ENCODE results near the gene PODXL.

Gene PODXL

DNA sequence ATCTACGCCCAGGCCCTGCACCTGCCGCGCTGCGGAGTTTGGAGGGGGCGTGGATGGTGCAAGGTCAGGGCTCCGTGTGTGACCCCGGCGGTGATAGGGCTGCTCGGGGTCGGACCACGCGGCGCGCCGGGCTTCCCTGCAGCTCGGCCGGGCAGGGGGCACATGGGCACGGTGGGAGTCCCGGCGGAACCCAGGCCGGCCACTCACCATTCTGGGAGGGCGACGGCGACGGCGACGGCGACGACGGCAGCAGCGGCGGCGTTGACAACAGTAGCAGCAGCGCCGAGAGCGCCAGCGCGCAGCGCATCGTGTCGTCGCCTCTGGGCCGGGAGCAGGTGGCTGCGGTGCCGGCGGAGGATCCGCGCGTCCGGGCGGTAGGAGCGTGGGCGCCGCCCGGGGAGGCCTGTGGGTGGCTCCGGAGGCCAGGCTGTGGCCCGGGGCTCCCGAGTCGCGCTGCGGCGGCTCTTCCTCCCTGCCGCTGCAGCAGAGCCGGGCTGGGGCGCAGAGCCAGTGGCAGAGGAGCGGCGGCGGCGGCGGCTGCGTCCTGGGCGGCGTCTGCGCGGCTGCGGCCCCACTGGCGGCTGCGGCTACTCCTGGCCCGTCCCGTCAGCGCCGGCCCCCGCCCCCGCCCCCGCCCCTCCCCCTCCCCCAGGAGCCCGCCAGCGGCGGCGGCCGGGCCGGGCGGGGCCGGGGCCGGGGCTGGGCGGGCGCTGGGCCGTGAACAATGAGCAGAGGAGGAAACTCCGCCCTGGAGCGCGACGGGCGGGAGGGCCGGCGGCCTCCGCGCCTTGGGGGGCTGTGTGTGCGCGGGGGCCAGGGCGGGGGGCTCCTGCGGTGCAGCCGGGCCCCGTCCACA is at the start of gene PODXL:
Gene PODXL, minus strand, starts transcription at position 576 of the 856 bp plus-strand sequence. Its CDS starts 269 bp downstream, at position 307.
- peak; percentile 30 to 42 for DNase-seq

DNA sequence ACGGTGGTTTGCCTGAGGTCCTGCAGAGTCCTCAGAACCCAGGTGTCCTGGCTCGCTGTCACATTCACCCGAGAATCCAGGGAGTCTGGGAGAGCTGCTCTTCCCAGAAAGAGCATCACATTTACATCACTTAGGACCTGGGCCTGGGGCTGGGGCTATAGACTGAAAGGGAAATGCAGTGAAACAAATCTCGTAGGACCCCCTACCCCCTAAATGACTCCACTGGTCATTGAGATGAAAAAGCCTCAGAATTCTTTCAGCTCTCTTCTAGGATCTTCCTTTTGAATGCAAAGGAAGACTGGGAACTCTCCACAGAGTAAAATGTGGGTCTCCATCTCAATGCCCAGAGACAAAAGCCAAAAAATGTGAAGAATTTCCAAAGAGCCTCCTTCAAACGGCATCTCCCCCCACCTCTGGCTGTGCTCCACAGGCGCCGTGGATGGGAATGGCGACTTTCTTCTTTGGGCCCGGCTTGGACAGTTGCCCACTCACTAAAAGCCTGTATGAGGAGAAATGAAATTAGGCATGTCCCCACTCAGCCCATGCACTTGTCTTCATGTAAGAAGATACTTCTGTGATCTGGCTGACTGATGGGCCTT is 49.0 kb upstream of the PODXL start:
- no peak for DNase-seq

DNA sequence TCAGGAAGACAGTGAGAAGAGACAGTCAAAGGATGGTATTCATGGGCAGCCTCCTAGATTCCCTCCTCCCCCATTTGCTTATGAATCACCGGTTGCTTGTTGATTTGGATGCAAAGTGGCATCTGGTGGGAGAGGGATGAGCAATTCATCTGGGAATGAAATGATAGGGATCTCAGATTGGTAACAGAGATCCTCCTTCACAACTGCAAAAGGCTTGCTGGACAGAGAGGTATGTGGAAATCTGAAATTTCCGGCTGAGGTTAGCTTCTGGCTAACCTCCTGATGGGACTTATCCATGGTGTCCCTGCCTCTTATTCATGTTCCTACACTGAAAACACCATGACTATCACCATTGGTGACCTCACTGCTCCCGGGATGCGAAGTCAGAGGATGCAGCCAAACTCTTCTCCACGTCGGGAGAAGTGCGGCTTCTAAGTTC is 48.4 kb upstream of the PODXL start:
- no peak for DNase-seq

DNA sequence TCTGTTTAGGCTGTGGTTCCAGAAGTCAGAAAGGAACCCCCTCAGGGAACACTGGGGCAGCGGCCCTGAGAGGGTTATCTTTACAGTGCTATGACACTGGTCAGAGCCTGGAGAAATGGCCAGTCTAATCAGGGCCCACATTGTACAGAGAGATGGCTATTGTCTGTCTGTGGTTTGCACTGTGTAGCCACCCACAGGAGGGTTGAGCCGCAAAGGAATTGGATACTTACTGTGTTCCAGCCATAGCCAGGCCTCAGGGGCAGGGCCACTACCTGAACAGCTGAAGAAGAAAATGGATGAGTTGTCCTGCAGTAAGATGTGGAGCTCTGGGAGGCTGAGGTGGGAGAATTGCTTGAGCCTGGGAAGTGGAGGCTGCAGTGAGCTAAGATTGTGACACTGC is 47.5 kb upstream of the PODXL start:
- DNase-seq: no peak

DNA sequence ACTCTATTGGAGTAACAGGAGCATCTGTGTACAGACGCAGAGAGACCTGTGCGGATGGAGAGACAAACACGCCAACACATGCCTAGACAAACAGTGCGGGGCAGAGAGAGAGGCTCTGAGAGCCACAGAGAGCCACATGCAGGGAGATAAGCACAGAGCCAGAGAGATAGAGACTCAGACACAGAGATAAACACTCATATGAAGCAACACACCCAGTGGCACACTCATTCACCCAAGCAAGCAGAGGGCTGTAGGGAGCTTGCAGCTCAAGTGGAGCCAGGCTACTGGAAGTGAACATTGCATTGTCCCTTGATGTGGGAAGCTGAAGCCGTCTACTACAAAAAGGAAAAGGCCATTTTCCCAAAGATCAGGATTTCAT is 46.6 kb upstream of the PODXL start:
- DNase-seq: no peak

DNA sequence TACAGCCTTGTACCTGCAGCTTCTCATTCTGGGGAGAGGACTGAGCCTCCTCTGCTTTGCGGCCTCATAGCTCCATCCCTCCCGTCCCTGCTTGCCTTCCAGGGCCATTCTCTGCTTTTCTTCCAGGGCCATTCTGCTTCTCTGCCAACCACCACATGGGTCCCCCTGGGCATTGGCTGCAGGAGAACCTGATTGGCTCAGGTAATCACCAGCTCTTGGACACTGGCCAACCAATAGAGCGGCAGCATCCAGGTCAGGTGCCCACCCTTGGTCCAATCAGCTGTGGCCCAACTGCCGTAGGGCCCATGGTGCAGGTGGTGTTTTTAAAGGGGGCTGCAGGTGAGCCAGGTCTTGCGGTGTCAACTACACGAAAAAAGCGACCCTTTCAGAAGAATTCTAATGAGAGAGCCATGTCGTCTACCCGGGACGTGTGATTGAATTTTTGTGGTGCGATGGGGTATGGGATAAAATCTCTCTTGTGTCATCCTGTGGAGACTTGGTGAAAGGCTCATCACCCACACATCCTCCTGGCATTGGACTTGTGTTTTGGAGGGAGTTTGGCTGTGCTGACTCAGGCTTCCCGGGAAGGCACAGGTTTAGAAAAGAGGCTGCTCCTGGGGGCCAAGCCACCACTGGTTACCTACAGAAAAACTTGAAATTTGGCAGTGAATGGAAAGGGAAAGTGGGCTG is 46.0 kb upstream of the PODXL start:
- DNase-seq: no peak

DNA sequence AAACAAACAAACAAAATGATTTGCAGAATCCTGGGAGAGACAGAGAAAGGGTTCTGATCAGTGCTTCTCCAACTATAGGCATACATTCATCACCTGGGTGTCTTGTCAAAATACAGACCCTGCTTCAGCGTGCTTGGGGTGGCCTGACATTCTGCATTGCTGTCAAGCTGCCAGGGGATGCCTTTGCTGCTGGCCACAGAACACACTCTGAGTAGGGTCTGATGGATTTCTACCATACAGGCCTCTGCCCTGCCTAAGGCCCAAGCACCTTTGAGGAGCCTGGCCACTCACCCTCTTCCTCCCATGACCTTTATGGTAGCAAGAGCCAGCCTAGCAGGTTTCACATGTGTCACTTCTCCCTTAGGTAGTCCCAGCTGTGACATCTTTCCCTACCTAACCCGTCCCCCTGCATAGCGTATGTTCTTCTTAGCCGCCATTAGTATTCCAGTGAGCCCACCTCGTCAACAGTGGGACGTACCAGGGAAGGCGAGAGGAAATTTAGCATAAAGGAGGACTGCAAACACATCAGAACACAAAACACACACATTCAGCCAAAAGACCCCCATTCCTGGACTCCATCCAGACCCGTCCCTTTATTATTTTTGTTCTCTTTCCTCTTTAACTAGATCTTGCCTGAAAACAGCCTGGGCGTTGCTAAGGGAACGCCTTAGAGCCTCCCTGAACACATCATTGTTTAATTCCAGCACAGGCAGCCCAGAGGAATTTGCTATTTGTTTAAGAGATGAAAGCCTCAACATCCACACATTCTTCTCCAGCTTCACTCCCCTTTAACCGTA is 43.9 kb upstream of the PODXL start:
- no peak for DNase-seq

DNA sequence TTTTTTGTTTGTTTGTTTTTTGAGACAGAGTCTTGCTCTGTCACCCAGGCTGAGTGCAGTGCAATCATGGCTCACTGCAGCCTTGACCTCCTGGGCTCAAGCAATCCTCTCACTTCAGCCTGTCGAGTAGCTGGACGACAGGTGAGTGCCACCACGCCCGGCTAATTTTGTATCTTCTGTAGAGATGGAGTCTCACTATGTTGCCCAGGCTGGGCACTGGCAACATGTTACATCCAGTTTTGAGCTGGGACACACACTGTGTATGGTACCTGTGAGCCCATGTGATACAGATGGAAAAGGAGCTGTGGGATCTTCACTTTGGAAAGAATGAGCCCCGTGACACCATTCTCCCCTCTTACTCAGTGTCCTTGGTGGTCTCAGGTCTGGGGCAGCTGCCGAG is 40.4 kb upstream of the PODXL start:
- no peak for DNase-seq

DNA sequence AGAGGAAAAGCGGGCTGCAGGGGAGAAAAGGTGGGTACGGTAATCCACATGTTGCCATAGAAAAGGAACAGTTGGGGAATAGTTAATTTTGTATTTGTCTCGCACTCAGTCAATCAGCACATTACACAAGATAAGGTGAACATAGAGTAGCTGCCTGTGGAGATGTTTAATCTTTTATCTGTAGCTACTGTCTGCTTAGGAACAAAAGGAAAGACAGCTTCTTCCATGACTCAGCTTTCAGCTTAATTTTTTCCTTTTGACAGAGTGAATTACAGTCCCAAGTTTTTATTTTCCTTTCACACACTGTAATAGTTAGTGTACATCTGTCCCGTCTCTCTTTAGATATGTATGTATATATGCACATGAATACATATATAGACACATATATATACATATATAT is 39.3 kb upstream of the PODXL start:
- no peak for DNase-seq

DNA sequence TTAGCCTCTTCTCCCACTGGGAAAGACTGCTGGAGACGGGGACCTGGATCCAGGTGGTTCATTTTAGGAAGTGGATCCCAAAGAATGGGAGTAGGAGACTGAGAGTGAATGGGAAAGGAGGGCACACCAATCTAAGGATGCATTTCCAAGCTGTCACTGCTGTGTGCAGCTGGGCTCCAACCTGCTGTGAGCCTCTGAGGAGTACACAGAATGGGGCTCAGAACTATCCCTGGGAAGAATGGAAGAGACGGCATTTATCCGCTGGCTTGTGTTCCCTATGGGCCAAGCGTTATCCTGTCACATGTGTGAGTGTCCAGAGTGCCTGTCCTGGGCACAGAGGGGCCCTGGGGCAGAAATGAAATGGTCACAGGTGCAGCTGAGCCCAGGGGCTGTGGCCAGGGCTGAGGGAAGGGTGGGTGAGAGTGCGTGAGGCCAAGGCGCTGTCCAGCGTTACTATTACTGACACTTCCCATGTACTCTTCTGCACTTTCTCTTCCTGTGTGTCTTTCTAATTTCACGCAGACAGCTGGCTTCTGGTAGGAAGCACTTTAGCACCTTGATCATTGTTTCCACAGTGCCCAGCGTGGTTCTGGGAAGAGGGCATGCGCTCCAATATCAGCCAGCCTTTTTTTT is 35.4 kb upstream of the PODXL start:
- DNase-seq: no peak

DNA sequence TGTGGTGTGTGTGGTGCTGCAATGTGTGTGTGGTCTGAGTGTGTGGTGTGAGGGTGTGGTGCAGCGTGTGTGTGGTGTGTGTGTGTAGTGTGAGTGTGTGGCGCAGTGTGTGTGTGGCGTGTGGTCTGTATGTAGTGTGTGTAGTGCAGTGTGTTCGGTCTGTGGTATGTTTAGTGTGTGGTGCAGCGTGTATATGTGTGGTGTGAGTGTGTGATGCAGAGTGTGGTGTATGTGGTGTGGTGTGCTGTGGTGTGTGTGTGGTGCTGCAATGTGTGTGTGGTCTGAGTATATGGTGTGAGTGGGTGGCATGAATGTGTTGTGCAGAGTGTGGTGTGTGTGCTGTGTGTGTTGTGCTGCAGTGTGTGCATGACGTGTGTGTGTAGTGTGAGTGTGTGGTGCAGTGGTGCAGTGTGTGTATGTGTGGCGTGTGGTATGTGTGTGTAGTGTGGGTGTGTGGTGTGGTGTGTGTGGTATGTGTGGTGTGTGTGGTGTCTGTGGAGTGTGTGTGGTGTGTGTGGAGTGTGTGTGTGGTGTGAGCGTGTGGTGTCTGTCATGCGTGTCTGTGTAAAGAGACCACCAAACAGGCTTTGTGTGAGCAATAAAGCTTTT is 31.0 kb upstream of the PODXL start:
- no peak for DNase-seq

DNA sequence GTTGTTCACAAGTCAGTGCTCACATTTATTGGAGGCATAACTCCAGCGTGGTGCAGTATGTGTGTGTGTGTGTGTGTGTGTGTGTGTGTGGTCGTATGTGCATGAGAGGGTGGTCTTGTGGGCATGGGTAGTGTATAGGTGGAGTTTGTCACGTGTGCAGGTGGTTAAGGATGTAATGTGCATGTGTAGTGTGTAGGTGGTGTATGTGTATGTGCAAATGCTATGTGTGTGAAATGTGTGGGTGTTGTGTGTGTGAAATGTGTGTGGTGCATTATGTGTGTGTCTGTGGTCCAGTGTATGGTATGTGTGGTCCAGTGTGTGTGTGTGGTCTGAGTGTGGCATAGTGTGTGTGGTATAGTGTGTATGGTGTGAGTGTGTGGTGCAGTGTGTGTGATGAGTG is 30.3 kb upstream of the PODXL start:
- no peak for DNase-seq

DNA sequence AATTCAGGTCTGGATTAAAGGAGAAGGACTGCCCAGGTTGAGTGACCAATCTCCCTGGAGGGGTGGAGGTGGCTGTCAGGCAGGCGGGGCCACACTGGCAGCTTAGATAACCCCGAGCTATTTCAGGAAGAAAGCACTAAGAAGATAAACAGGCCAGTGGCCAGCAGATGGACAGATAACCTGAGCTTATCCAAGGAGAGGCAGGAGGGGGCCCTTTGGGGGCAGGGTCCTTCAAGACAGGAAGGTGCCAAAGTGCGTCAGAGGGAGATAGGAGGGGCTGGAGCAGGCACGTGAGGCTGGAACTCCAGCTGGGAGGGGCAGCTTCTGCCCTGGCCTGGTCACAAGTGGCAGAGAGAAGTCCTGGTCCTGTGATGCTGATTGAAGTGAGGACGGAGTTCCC is 29.8 kb upstream of the PODXL start:
- no peak for DNase-seq

DNA sequence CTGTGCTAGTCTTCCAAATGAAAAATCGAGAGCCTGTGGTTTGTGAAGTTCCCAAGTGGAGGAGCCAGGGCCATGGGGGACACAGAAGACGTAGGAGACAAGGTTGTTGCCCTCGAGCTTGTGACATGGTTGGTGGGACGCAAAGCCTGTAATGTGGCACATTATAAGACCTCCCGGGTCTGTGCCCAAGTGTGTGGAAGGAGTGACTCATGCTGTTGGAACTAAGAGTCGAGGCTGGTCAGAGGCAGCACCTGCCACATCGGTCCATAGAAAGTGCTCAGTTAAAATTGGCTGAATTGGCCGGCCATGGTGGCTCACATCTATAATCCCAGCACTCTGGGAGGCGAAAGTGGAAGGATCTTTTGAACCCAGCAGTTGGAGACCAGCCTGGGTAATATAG is 27.0 kb upstream of the PODXL start:
- DNase-seq: no peak

DNA sequence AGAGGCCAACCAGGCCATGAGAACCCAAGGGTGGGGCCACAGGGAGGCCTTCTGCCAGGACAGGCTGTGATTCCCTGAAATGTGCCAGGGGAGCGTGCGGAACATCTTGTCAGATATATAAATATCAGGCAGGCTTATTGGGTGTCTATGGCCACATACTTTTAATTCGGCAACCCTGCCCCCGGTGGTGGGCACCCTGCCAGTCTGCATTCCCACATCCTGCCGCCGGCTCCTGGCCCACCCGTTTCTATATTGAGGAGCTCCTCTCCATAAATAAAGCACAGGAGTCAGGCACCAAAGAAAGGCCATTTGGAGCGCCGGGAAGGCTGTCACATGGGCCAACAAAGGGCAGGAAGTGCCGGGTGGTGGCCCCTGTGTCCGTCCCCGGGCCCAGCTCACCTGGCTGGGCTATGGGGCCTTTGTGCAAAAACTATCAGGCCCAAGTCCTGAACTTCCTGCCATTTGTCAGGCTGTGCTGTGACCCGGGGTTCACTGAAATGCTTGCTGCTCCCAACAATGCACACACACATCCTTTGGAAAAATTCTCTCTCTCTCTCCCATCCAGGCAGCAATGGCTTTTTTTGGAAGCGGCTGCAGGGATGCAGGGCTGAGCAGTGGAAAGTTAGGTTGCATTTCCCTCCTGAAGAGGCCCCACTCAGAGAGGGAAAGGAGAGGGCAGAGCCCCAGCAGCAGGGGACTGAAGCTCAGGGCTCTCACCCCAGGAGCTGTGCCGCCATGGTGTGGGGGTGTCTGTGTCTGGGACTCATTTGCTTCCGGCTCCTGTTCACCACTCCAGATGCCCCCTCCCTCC is 25.0 kb upstream of the PODXL start:
- no peak for DNase-seq

DNA sequence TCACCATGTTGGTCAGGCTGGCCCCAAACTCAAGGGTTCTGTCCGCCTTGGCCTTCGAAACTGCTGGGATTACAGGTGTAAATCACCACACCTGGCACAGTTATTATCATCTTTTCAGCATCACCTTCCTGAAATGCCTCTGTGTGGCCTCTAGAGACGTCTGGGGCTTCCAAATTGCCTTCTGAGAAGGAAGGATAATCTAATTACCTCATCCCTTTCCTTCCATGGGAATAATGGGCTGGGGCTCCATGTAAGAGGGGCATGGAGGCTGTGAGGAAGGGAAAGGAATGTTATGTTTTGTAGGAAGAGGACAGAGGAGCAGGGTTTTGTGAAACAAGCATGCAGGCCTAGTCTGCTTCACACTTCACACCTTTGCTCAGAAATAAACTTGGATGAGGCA is 22.2 kb upstream of the PODXL start:
- no peak for DNase-seq

DNA sequence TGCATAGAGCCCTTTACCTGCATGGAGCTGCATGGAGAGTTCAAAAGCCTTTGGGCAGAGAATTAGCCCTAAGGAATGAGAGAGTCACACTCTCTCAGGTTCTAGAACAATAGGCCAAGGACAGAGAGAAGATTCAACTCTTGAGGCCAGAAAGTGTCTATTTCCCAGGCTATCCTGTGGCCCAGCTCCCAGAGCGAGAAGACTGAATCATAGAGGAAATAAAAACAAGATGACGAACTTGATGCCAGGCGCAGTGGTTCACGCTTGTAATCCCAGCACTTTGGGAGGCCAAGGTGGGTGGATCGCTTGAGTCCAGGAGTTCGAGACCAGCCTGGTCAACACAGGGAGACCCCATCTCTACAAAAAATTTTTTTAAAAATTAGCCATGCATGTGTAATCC is 18.3 kb upstream of the PODXL start:
- DNase-seq: no peak

DNA sequence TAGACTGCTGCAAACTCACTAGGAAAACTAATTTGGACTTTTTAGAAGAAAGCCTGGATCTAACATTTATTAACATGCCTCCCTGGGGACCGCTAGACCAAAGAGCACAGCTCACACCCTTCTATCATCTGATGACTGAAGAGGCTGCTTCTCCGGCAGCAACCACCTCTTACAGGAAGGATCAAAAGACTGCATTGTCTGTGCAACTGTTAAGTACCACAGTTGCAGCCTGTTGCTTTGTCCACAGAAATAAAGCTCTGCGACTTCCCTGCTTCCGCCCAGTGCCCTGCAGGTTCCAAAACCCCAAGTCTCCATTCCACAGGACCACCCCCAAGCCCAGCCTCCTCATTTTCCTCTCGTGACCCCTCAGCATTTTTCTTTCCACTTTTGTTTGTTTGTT is 14.0 kb upstream of the PODXL start:
- no peak for DNase-seq

DNA sequence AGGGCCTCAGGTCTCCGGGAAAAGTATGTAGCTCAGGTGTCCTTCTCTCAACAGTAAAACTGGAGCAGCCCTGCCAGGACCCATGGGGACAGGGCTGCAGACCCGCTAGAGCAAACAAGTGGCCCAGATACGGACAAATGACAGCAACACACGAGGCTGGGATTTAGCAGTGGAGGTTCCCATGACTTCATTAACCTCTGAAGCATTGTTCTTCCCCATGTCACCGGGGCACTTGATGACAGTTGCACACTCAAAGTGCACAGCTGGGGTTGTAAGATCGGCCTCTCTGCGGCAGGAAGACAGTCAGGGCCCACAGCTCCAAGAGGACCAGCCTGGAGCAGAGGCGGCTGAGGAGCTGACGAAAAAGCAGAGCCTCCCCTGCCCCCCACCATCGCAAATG is 12.5 kb upstream of the PODXL start:
- no peak for DNase-seq

DNA sequence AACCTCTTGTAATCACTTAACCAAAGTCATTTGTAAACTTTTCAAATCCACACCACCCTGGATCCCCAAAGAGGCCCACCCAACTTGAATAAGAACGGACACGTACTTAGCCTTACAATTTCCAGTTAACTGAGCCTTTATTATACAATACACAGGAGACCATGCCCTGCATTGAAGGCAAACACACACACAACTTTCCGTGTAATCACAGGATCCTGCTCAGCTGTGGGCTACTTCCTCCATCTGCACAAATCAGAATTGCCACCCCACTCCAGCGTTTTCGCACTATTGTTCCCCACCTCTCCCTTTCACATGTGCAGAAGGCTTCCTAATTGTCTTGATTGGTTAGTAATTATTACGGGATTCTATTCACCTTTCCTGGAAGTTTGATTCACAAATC is 12.1 kb upstream of the PODXL start:
- no peak for DNase-seq

DNA sequence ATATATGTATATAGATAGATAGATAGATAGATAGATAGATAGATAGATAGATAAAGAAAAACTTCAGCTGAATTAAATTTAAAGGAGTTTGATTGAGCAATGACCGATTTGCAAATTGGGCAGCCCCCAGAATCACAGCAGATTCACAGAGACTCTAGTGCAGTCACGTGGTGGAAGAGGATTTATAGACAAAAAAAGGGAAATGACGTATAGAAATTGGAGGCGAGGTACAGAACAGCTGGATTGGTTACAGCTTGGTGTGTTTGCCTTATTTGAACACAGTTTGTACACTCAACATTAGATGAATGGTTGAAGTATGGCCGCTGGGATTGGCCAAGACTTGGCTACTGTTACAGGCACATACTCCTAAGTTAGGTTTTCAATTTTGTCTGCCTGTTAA is 8.2 kb upstream of the PODXL start:
- no peak for DNase-seq

Data from stimulated activated CD4-positive, alpha-beta T cell treated with anti-CD3 and anti-CD28 coated beads, Interleukin-4, amount 100 ng/mL, for 4 hours (primary cell).